Keratinocyte (primary cell): ENCODE measurements around the gene TGM4. TPM values are rescaled to one million over a fixed set of nuclear protein-coding genes. Genes with fewer than 3 reads are reported as not detected.
"Not testable (repeated sequence)": the region's sequence is repeated elsewhere in the genome, so short reads cannot be mapped to it uniquely, and the experiment has no call there.

Experiments
- DNase-seq: peaks from one replicate; pipeline ENCODE4 v3.0.0-alpha.2; 2011; ENCODE audit warnings: low read depth, missing footprints, low spot score
- FAIRE-seq: peaks from 2 replicates; lab custom pipeline; 2011; peaks lifted over from hg19 to GRCh38; lab: Jason Lieb, UNC
- H2AFZ ChIP-seq: 2 replicates; pipeline ENCODE4 v1.6.0; 2012; ENCODE audit warnings: low read length, control low read depth, inconsistent platforms; ENCODE audit not compliant: control insufficient read depth
- H3K27ac ChIP-seq: 2 replicates; pipeline ENCODE4 v1.5.1; 2011; ENCODE audit warnings: low read length; ENCODE audit not compliant: control insufficient read depth, insufficient read depth
- H3K27me3 ChIP-seq: 3 replicates; pipeline ENCODE4 v1.6.0; 2011; ENCODE audit warnings: low read length; ENCODE audit not compliant: control insufficient read depth, insufficient read depth; ENCODE audit errors: extremely low read depth
- H3K36me3 ChIP-seq, 2 experiments: 2 replicates in 1 of 2; 3 replicates in 1 of 2; pipeline ENCODE4 v1.5.1; 2011; ENCODE audit warnings: low read length in 2 of 2, mild to moderate bottlenecking in 1 of 2; ENCODE audit not compliant: control insufficient read depth in 2 of 2, insufficient read depth in 2 of 2; ENCODE audit errors: extremely low read depth in 1 of 2
- H3K4me1 ChIP-seq: 3 replicates; pipeline ENCODE4 v1.5.1; 2011; ENCODE audit warnings: low read length; ENCODE audit not compliant: control insufficient read depth, insufficient read depth; ENCODE audit errors: extremely low read depth
- H3K4me2 ChIP-seq: 3 replicates; pipeline ENCODE4 v1.6.0; 2011; ENCODE audit warnings: low read depth, low read length; ENCODE audit not compliant: control insufficient read depth, insufficient read depth; ENCODE audit errors: extremely low read depth
- H3K4me3 ChIP-seq, 3 experiments: fragments of 200-600 bp in 1 of 3; sonication (generic) in 1 of 3; 2 replicates in 2 of 3; 3 replicates in 1 of 3; pipeline ENCODE4 v1.5.1; 2011 to 2016; ENCODE audit warnings: low read length in 3 of 3, mild to moderate bottlenecking in 3 of 3, control low read depth in 2 of 3, inconsistent platforms in 1 of 3, low read depth in 1 of 3, mixed read lengths in 1 of 3, mixed run types in 1 of 3, moderate library complexity in 1 of 3; ENCODE audit not compliant: control insufficient read depth in 2 of 3, insufficient read depth in 2 of 3; ENCODE audit errors: extremely low read depth in 1 of 3
- H3K79me2 ChIP-seq: 2 replicates; pipeline ENCODE4 v1.6.0; 2012; ENCODE audit warnings: low read length; ENCODE audit not compliant: control insufficient read depth, insufficient read depth
- H3K9ac ChIP-seq: 3 replicates; pipeline ENCODE4 v1.6.0; 2011; ENCODE audit warnings: low read length; ENCODE audit not compliant: control insufficient read depth, insufficient read depth; ENCODE audit errors: extremely low read depth
- H3K9me1 ChIP-seq: 3 replicates; pipeline ENCODE4 v1.6.0; 2011; ENCODE audit warnings: low read length; ENCODE audit not compliant: control insufficient read depth, insufficient read depth; ENCODE audit errors: extremely low read depth
- H3K9me3 ChIP-seq: 2 replicates; pipeline ENCODE4 v1.5.1; 2012; ENCODE audit warnings: low read depth, low read length; ENCODE audit not compliant: control insufficient read depth
- H4K20me1 ChIP-seq: 3 replicates; pipeline ENCODE4 v1.6.0; 2011; ENCODE audit warnings: low read length; ENCODE audit not compliant: control insufficient read depth, insufficient read depth; ENCODE audit errors: extremely low read depth
- EZH2 ChIP-seq: IDR thresholded peaks from one replicate; pipeline ENCODE4 v1.6.1; 2012; ENCODE audit warnings: inconsistent platforms, mild to moderate bottlenecking, low read length, moderate library complexity
- dilution Hi-C: fragments of 300-500 bp; cut with MboI; formaldehyde crosslinking; loops from one replicate; pipeline ENCODE4 v1.7.0; 2020; ENCODE audit warnings: low sequenced_read_pairs; ENCODE audit not compliant: extremely low pct_ligation_motif_present
- polyA plus RNA-seq, 5 experiments: library from polyadenylated mRNA; depleted of rRNA in 3 of 5; stranded (reverse) in 3 of 5; stranded (forward) in 1 of 5; unstranded in 1 of 5; fragments of >200 nt; gene quantifications; 1 replicate in 1 of 5; 2 replicates in 3 of 5; 3 replicates in 1 of 5; pipeline versions ENCODE4 v1.2.1 to v1.2.3, GENCODE V29; 2011 to 2012; ENCODE audit warnings: missing spikeins in 2 of 5, low read depth in 1 of 5, low replicate concordance in 1 of 5
- TF ChIP-seq, protein P1 (sequence below), 3 experiments: IDR thresholded peaks in 1 of 3; conservative IDR thresholded peaks in 1 of 3; optimal IDR thresholded peaks in 1 of 3; 2 replicates in 2 of 3; 3 replicates in 1 of 3; pipeline versions ENCODE3 to v1.5.1; 2011; ENCODE audit warnings: low read length in 3 of 3, mild to moderate bottlenecking in 3 of 3, moderate library complexity in 2 of 3, control low read depth in 1 of 3, inconsistent platforms in 1 of 3; ENCODE audit not compliant: insufficient read depth in 2 of 3; ENCODE audit errors: extremely low read depth in 1 of 3

Gene TGM4
- polyA plus RNA-seq, 1 donor (not counting 4 experiments of a cell fraction or from before 2014, with no cell fraction given), result 1.3 TPM

DNA sequence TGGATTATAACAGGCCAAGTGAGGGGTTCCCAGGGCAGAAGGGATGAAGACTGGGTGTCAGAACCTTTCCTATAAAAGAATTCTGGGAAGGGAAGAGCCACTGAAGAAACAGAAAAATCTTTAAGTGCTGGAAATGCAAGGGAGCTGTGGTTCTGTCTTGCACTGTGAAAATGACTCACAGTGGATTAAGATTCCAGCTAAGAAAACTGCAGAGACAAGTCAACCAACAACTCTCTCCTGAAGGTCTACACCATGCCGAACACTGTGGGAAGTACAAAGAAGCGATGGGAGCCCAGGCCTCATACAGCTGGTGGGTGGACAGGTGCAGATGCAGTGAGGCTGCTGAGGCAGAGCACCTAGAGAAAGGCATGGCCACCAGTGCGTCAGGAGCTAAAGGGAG is 73.8 kb downstream of the TGM4 start:
- H3K79me2 ChIP-seq, result peaks cover 23% of the 10 kb centered on the region
- FAIRE-seq, result no peak
- no peak overlapping the region for H3K9ac ChIP-seq
- TF ChIP-seq, protein P1, sequence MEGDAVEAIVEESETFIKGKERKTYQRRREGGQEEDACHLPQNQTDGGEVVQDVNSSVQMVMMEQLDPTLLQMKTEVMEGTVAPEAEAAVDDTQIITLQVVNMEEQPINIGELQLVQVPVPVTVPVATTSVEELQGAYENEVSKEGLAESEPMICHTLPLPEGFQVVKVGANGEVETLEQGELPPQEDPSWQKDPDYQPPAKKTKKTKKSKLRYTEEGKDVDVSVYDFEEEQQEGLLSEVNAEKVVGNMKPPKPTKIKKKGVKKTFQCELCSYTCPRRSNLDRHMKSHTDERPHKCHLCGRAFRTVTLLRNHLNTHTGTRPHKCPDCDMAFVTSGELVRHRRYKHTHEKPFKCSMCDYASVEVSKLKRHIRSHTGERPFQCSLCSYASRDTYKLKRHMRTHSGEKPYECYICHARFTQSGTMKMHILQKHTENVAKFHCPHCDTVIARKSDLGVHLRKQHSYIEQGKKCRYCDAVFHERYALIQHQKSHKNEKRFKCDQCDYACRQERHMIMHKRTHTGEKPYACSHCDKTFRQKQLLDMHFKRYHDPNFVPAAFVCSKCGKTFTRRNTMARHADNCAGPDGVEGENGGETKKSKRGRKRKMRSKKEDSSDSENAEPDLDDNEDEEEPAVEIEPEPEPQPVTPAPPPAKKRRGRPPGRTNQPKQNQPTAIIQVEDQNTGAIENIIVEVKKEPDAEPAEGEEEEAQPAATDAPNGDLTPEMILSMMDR (optimal IDR thresholded peaks at IDR 0.05 in 1 of 3, IDR thresholded peaks at IDR 0.05 in 1 of 3, conservative IDR thresholded peaks at IDR 0.05 in 1 of 3; ENCODE audit: extremely low read depth in 1 of 3, insufficient read depth in 2 of 3, low read length in 3 of 3), result no peak
- no peak for TF ChIP-seq EZH2
- no peak overlapping the region for H3K27ac ChIP-seq
- no peaks in the 10 kb centered on the region for H3K27me3 ChIP-seq
- peaks cover under 1 to 5% of the 10 kb centered on the region in 2 experiments for H3K36me3 ChIP-seq
- DNase-seq, result no peak
- no peak overlapping the region for H2AFZ ChIP-seq
- H3K4me1 ChIP-seq, result peaks cover 12% of the 10 kb centered on the region
- no peak overlapping the region for H3K4me2 ChIP-seq
- H3K4me3 ChIP-seq, result no peak overlapping the region
- no peaks in the 10 kb centered on the region for H4K20me1 ChIP-seq
- dilution Hi-C loops, result no loop called here
- H3K9me1 ChIP-seq, result peaks cover 2% of the 10 kb centered on the region
- no peaks in the 10 kb centered on the region for H3K9me3 ChIP-seq

DNA sequence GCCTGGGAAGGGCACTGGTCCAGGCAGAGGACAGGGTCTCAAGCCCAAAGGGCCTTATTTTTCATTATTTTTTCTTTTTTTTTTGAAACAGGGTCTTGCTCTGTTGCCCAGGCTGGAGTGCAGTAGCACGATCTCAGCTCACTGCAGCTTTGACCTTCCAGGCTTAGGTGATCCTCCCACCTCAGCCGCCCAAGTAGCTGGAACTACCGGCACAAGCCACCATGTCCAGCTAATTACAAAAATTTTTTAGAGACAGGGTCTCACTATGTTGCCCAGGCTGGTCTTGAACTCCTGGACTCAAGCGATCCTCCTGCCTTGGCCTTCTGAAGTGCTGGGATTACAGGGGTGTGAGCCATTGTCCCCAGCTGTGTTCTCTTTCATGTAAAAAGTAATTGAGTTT is 75.4 kb downstream of the TGM4 start:
- H3K27ac ChIP-seq, FAIRE-seq, H3K9me1 ChIP-seq, H3K9ac ChIP-seq, H3K27me3 ChIP-seq, DNase-seq, H3K9me3 ChIP-seq, dilution Hi-C loops, H3K36me3 ChIP-seq, H2AFZ ChIP-seq, H3K4me3 ChIP-seq, H3K4me2 ChIP-seq, H4K20me1 ChIP-seq: not testable (repeated sequence)
- peaks cover 29% of the 10 kb centered on the region for H3K79me2 ChIP-seq
- H3K4me1 ChIP-seq, result peaks cover 21% of the 10 kb centered on the region

DNA sequence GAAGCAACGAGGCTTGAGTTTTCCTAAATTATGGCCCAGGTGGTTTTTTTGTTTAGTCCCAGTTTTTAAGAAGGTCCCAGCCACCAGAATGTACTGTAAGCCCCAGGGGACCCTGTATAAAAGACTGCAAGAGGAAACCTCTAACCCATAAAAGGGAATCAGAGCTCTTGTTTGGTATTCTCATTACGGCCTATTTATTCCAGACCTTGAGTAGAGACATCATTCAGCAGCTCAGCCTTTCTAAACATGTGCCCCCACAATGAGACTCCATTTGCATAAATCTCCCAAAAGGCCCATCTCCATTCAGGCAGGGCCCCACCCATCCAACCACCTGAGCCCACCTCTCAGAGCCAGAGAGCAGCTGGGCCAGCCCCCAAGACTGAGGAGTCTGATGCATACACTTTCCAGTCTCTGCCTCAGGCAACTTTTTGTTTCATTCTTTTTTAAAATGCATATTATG is 75.9 kb downstream of the TGM4 start:
- Histone ChIP-seq H3K79me2 (peaks cover 29% of the 10 kb centered on the region), H3K9ac (no peak overlapping the region), H3K36me3 (peaks cover 6 to 7% of the 10 kb centered on the region in 2 experiments), H3K4me2 (no peak overlapping the region), H2AFZ (no peak overlapping the region), H4K20me1 (no peaks in the 10 kb centered on the region), H3K4me3 (no peak overlapping the region), H3K27me3 (no peaks in the 10 kb centered on the region), H3K9me1 (peaks cover 2% of the 10 kb centered on the region), H3K4me1 (peaks cover 25% of the 10 kb centered on the region), H3K9me3 (no peaks in the 10 kb centered on the region), H3K27ac (no peak overlapping the region)
- DNase-seq (no peak), FAIRE-seq (no peak)
- TF ChIP-seq, protein P1 (optimal IDR thresholded peaks at IDR 0.05 in 1 of 3, IDR thresholded peaks at IDR 0.05 in 1 of 3, conservative IDR thresholded peaks at IDR 0.05 in 1 of 3; ENCODE audit: extremely low read depth in 1 of 3, insufficient read depth in 2 of 3, low read length in 3 of 3), result no peak
- no peak for TF ChIP-seq EZH2
- dilution Hi-C loops, result no loop called here
